ENCODE measurements around the gene GLOD4.
A peak's percentile ranks its signal among the peaks of the same experiment; 100 is the strongest.

Gene GLOD4

DNA sequence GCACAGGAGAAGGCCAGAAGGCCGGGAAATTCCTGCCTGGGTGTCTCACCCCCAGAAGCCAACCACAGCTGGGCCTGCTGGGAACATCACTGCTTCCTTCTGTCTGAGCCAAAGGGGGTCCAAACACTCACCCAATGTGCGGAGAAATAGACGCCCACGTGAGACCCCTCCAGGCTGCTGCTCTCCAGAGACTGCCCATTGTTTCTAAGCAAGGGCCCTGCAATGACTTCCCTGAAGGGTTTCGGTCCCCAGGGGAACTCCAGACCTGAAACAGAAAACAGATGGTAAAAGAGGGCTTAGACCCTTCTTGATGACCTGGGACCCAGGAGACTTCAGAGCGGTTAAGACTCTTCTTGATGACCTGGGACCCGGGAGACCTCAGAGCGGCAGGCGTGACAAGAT lies 41.4 kb upstream of the GLOD4 start:
- Histone ChIP-seq H3K4me1 (ENCODE audit: control insufficient read depth in 1 of 2, insufficient read depth in 2 of 2, low read length in 2 of 2) (no peaks in the 10 kb centered on the region), H3K9ac (ENCODE audit: low read length) (no peak overlapping the region), H2BK120ac (ENCODE audit: insufficient read depth, low read length, poor library complexity) (no peak overlapping the region), H4K8ac (ENCODE audit: low read depth, low read length) (no peak overlapping the region), H3K18ac (ENCODE audit: low read length) (no peak overlapping the region), H2AK5ac (ENCODE audit: low read length) (no peak overlapping the region), H3K27me3 (ENCODE audit: insufficient read depth, low read length) (no peaks in the 10 kb centered on the region), H3K36me3 (ENCODE audit: control insufficient read depth in 1 of 2, insufficient read depth in 2 of 2, low read length in 2 of 2) (peaks cover 44% of the 10 kb centered on the region in 2 experiments), H2BK5ac (ENCODE audit: low read depth, low read length, poor library complexity) (no peak overlapping the region), H2BK12ac (ENCODE audit: low read length) (no peak overlapping the region), H3K79me2 (ENCODE audit: control insufficient read depth, insufficient read depth, low read length, poor library complexity) (no peaks in the 10 kb centered on the region), H3K23ac (ENCODE audit: low read length) (no peak overlapping the region), H3K4me3 (ENCODE audit: low read depth, low read length) (no peak overlapping the region), H3K4ac (ENCODE audit: low read depth, low read length) (no peak overlapping the region), H3K79me1 (ENCODE audit: low read length) (no peaks in the 10 kb centered on the region), H3K27ac (ENCODE audit: low read depth, low read length) (no peak overlapping the region), H2AFZ (ENCODE audit: insufficient read depth, low read length, poor library complexity) (no peak overlapping the region), H3K14ac (ENCODE audit: low read length) (no peak overlapping the region), H3K9me3 (ENCODE audit: insufficient read depth, low read depth, low read length) (no peaks in the 10 kb centered on the region), H3K4me2 (ENCODE audit: low read length) (no peak overlapping the region), H4K12ac (ENCODE audit: low read depth, low read length) (no peak overlapping the region), H4K91ac (ENCODE audit: low read depth, low read length) (no peak overlapping the region)
- no CpG with 5 or more reads among the region's 9 CpGs for WGBS (ENCODE audit: extremely low coverage, insufficient coverage, insufficient read length)
- DNase-seq = no peak

GRCh38 chr17:819251-819650 lies 37.2 kb upstream of the GLOD4 start:
- no peak overlapping the region for H2AFZ ChIP-seq (ENCODE audit: insufficient read depth, low read length, poor library complexity)
- no peak overlapping the region for H3K23ac ChIP-seq (ENCODE audit: low read length)
- H4K8ac ChIP-seq (ENCODE audit: low read depth, low read length) = no peak overlapping the region
- H3K4me1 ChIP-seq (ENCODE audit: control insufficient read depth in 1 of 2, insufficient read depth in 2 of 2, low read length in 2 of 2) = no peaks in the 10 kb centered on the region
- H2AK5ac ChIP-seq (ENCODE audit: low read length) = no peak overlapping the region
- no CpG with 5 or more reads among the region's 19 CpGs for WGBS (ENCODE audit: extremely low coverage, insufficient coverage, insufficient read length)
- H3K79me1 ChIP-seq (ENCODE audit: low read length) = no peaks in the 10 kb centered on the region
- no peak overlapping the region for H3K18ac ChIP-seq (ENCODE audit: low read length)
- H3K9me3 ChIP-seq (ENCODE audit: insufficient read depth, low read depth, low read length) = no peaks in the 10 kb centered on the region
- H4K91ac ChIP-seq (ENCODE audit: low read depth, low read length) = no peak overlapping the region
- no peaks in the 10 kb centered on the region for H3K79me2 ChIP-seq (ENCODE audit: control insufficient read depth, insufficient read depth, low read length, poor library complexity)
- H3K4me3 ChIP-seq (ENCODE audit: low read depth, low read length) = no peak overlapping the region
- H2BK12ac ChIP-seq (ENCODE audit: low read length) = no peak overlapping the region
- no peak overlapping the region for H3K4me2 ChIP-seq (ENCODE audit: low read length)
- H3K36me3 ChIP-seq (ENCODE audit: control insufficient read depth in 1 of 2, insufficient read depth in 2 of 2, low read length in 2 of 2) = peaks cover 52 to 62% of the 10 kb centered on the region in 2 experiments
- no peak overlapping the region for H3K4ac ChIP-seq (ENCODE audit: low read depth, low read length)
- no peak overlapping the region for H3K9ac ChIP-seq (ENCODE audit: low read length)
- DNase-seq = no peak
- H3K27me3 ChIP-seq (ENCODE audit: insufficient read depth, low read length) = no peaks in the 10 kb centered on the region
- no peak overlapping the region for H3K14ac ChIP-seq (ENCODE audit: low read length)
- H3K27ac ChIP-seq (ENCODE audit: low read depth, low read length) = no peak overlapping the region
- H4K12ac ChIP-seq (ENCODE audit: low read depth, low read length) = no peak overlapping the region
- no peak overlapping the region for H2BK120ac ChIP-seq (ENCODE audit: insufficient read depth, low read length, poor library complexity)
- H2BK5ac ChIP-seq (ENCODE audit: low read depth, low read length, poor library complexity) = no peak overlapping the region

GRCh38 chr17:814371-814770 lies 32.3 kb upstream of the GLOD4 start:
- WGBS (ENCODE audit: extremely low coverage, insufficient coverage, insufficient read length) = no CpG with 5 or more reads among the region's 20 CpGs
- Histone ChIP-seq H3K9ac (ENCODE audit: low read length) (no peak overlapping the region), H3K36me3 (ENCODE audit: control insufficient read depth in 1 of 2, insufficient read depth in 2 of 2, low read length in 2 of 2) (peaks cover 42 to 53% of the 10 kb centered on the region in 2 experiments)

GRCh38 chr17:812638-813204 lies 30.6 kb upstream of the GLOD4 start:
- no peaks in the 10 kb centered on the region for H3K27me3 ChIP-seq (ENCODE audit: insufficient read depth, low read length)
- H2BK5ac ChIP-seq (ENCODE audit: low read depth, low read length, poor library complexity) = no peak overlapping the region
- WGBS (ENCODE audit: extremely low coverage, insufficient coverage, insufficient read length) = no CpG with 5 or more reads among the region's 14 CpGs
- no peaks in the 10 kb centered on the region for H3K79me2 ChIP-seq (ENCODE audit: control insufficient read depth, insufficient read depth, low read length, poor library complexity)
- H2BK12ac ChIP-seq (ENCODE audit: low read length) = no peak overlapping the region
- H3K4me2 ChIP-seq (ENCODE audit: low read length) = no peak overlapping the region
- H4K91ac ChIP-seq (ENCODE audit: low read depth, low read length) = no peak overlapping the region
- H2AFZ ChIP-seq (ENCODE audit: insufficient read depth, low read length, poor library complexity) = no peak overlapping the region
- H2BK120ac ChIP-seq (ENCODE audit: insufficient read depth, low read length, poor library complexity) = no peak overlapping the region
- H3K36me3 ChIP-seq (ENCODE audit: control insufficient read depth in 1 of 2, insufficient read depth in 2 of 2, low read length in 2 of 2) = peaks cover 38 to 45% of the 10 kb centered on the region in 2 experiments
- peaks cover 11% of the 10 kb centered on the region for H3K9me3 ChIP-seq (ENCODE audit: insufficient read depth, low read depth, low read length)
- H4K8ac ChIP-seq (ENCODE audit: low read depth, low read length) = no peak overlapping the region
- no peak overlapping the region for H3K18ac ChIP-seq (ENCODE audit: low read length)
- no peak overlapping the region for H3K4ac ChIP-seq (ENCODE audit: low read depth, low read length)
- peak overlapping the region; percentile 58 for H3K4me3 ChIP-seq (ENCODE audit: low read depth, low read length)
- H3K14ac ChIP-seq (ENCODE audit: low read length) = no peak overlapping the region
- no peak overlapping the region for H3K27ac ChIP-seq (ENCODE audit: low read depth, low read length)
- H2AK5ac ChIP-seq (ENCODE audit: low read length) = no peak overlapping the region
- H3K9ac ChIP-seq (ENCODE audit: low read length) = no peak overlapping the region
- no peak overlapping the region for H4K12ac ChIP-seq (ENCODE audit: low read depth, low read length)
- H3K4me1 ChIP-seq (ENCODE audit: control insufficient read depth in 1 of 2, insufficient read depth in 2 of 2, low read length in 2 of 2) = peaks cover 9 to 12% of the 10 kb centered on the region in 2 experiments
- H3K79me1 ChIP-seq (ENCODE audit: low read length) = no peaks in the 10 kb centered on the region
- no peak overlapping the region for H3K23ac ChIP-seq (ENCODE audit: low read length)
- DNase-seq = no peak

More at GRCh38 chr17:814371-814770, 32.3 kb upstream of the GLOD4 start:
- H3K4me2 ChIP-seq (ENCODE audit: low read length) = no peak overlapping the region
- H3K27me3 ChIP-seq (ENCODE audit: insufficient read depth, low read length) = no peaks in the 10 kb centered on the region
- no peak overlapping the region for H4K12ac ChIP-seq (ENCODE audit: low read depth, low read length)
- no peak overlapping the region for H3K18ac ChIP-seq (ENCODE audit: low read length)
- DNase-seq = no peak
- no peak overlapping the region for H2BK12ac ChIP-seq (ENCODE audit: low read length)
- H3K23ac ChIP-seq (ENCODE audit: low read length) = no peak overlapping the region
- no peaks in the 10 kb centered on the region for H3K79me2 ChIP-seq (ENCODE audit: control insufficient read depth, insufficient read depth, low read length, poor library complexity)
- H2BK120ac ChIP-seq (ENCODE audit: insufficient read depth, low read length, poor library complexity) = no peak overlapping the region
- no peak overlapping the region for H2AK5ac ChIP-seq (ENCODE audit: low read length)
- H2AFZ ChIP-seq (ENCODE audit: insufficient read depth, low read length, poor library complexity) = no peak overlapping the region
- H3K4me1 ChIP-seq (ENCODE audit: control insufficient read depth in 1 of 2, insufficient read depth in 2 of 2, low read length in 2 of 2) = peaks cover 9 to 12% of the 10 kb centered on the region in 2 experiments
- peaks cover 11% of the 10 kb centered on the region for H3K9me3 ChIP-seq (ENCODE audit: insufficient read depth, low read depth, low read length)
- no peak overlapping the region for H4K91ac ChIP-seq (ENCODE audit: low read depth, low read length)
- H2BK5ac ChIP-seq (ENCODE audit: low read depth, low read length, poor library complexity) = no peak overlapping the region
- H4K8ac ChIP-seq (ENCODE audit: low read depth, low read length) = no peak overlapping the region
- H3K14ac ChIP-seq (ENCODE audit: low read length) = no peak overlapping the region
- no peak overlapping the region for H3K4me3 ChIP-seq (ENCODE audit: low read depth, low read length)
- H3K4ac ChIP-seq (ENCODE audit: low read depth, low read length) = no peak overlapping the region
- no peak overlapping the region for H3K27ac ChIP-seq (ENCODE audit: low read depth, low read length)
- H3K79me1 ChIP-seq (ENCODE audit: low read length) = no peaks in the 10 kb centered on the region
